Heart left ventricle (tissue), 13 donors: ENCODE measurements around the gene PRR7.

ENCODE experiments used
- POLR2A ChIP-seq, 2 donors: fragments of 450-650 bp; IDR thresholded peaks; one replicate each; pipeline ENCODE4 v1.6.1; 2017; ENCODE audit warnings: antibody characterized with exemption in 2 of 2, mild to moderate bottlenecking in 2 of 2, moderate library complexity in 2 of 2
- TF ChIP-seq, protein P1 (sequence below), 12 donors: fragments of 200-600 bp; sonication (generic) in 4 of 12; IDR thresholded peaks; one replicate each; pipeline versions ENCODE4 v1.5.0 to v1.8.0; 2018 to 2022; ENCODE audit warnings: antibody characterized with exemption in 12 of 12, mild to moderate bottlenecking in 5 of 12
- donor health status: ischemic (EF 13 %, LVEDD 7.1; RV severe dilation, severe dysfunction).
- donor health status: DM: no; HTN: yes; CAD: no.
- donor health status: DM: no; HTN: no; CAD: no.
- donor health status: ischemic (EF 25% LVEDD 6.9; RV normal size, moderate dysfunction).
- donor health status: ischemic (EF 25% LVEDD 5.7; RV mildly dilated, moderate dysfunction).
- donor health status: ischemic (EF 35%, LVEDD 5.7; RV mildly dilated, moderate dysfunction).
- donor health status: nonischemic (EF 11% LVEDD 7.7; RV severe dilation, severe dysfunction).
- donor health status: DM: yes; HTN: yes; CAD: no.
- donor health status: PGD.
- donor health status: ischemic (EF 29% LVEDD 5.4; RV normal size, mild dysfunction).
- donor health status: nonischemic (EF 23%, LVEDD 6.1; RV moderate dilation, normal function).

DNA sequence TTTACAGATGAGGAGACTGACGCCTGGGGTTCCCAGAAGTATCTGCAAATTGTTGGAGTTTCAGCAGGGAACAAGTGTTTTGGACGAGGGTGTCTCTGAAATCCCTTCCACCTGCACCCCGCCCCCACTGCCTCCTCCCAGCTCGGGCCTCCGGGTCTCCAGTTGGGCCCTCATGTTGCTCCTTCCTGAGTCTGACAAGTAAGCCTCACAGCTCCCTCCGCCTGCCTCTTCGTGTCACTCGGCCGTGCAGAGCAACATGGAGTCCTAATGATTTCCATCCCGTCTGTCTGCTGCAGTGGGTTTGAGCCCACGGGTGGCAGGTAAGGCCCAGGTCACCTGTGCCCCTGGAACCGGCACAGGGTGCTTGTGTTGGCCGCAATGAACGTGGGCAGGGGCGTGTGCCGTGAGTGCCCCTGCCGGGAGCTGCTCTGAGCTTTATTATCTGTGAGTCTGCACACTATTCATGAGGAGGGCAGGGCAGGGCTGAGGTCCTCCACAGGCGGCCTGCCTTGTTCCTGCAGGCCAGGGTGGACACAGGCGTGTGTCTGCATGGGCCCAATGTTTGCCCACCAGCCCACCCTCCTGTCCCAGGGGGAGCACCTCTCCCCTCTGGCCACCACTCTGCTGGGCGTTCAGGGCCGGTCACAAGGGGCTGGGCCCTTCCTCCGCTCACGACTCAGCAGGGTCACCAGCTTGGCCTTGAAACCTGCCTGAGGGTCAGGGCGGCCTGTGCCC, 56.9 kb downstream of the PRR7 start:
- TF ChIP-seq, protein P1, sequence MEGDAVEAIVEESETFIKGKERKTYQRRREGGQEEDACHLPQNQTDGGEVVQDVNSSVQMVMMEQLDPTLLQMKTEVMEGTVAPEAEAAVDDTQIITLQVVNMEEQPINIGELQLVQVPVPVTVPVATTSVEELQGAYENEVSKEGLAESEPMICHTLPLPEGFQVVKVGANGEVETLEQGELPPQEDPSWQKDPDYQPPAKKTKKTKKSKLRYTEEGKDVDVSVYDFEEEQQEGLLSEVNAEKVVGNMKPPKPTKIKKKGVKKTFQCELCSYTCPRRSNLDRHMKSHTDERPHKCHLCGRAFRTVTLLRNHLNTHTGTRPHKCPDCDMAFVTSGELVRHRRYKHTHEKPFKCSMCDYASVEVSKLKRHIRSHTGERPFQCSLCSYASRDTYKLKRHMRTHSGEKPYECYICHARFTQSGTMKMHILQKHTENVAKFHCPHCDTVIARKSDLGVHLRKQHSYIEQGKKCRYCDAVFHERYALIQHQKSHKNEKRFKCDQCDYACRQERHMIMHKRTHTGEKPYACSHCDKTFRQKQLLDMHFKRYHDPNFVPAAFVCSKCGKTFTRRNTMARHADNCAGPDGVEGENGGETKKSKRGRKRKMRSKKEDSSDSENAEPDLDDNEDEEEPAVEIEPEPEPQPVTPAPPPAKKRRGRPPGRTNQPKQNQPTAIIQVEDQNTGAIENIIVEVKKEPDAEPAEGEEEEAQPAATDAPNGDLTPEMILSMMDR (IDR thresholded peaks at IDR 0.05): no peak
- no peak for TF ChIP-seq POLR2A (IDR thresholded peaks at IDR 0.05)
